SW 1271 (cell line): ENCODE measurements around the gene MMP14.
"Not testable (repeated sequence)": the region's sequence is repeated elsewhere in the genome, so short reads cannot be mapped to it uniquely, and the experiment has no call there.

Experiments used
- DNase-seq, 2 experiments: peaks; one replicate each; lab custom pipeline; 2025; lab: John Stamatoyannopoulos, UW

MMP14 gene

DNA sequence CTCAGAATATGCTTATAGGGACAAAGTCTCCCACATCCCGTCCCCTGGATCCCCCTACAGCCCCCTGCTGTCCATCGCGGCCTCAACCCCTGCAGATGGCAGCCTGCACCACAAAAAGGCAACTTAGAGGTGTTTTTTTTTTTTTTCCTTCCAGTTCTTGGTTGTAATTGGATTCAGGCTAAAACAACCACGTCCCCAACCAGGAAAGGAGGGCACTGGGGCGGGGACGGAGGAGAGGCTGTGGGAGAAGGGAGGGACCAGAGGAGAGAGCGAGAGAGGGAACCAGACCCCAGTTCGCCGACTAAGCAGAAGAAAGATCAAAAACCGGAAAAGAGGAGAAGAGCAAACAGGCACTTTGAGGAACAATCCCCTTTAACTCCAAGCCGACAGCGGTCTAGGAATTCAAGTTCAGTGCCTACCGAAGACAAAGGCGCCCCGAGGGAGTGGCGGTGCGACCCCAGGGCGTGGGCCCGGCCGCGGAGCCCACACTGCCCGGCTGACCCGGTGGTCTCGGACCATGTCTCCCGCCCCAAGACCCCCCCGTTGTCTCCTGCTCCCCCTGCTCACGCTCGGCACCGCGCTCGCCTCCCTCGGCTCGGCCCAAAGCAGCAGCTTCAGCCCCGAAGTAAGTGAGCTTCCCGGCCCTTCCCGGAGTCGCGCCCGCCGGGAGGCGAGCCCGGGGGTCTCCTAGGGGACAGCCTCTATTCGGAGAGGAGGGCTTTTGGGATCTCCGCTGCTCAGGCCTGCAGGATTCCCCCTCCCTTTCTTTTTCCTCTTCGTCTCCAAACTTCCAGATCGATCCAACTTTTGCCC, at the start of gene MMP14:
Gene MMP14 (plus strand): TSS at position 285 of the 813 bp plus-strand sequence. CDS start 233 bp downstream, at position 518.
- DNase-seq = peak in 1 of 2 experiments; percentile 50

DNA sequence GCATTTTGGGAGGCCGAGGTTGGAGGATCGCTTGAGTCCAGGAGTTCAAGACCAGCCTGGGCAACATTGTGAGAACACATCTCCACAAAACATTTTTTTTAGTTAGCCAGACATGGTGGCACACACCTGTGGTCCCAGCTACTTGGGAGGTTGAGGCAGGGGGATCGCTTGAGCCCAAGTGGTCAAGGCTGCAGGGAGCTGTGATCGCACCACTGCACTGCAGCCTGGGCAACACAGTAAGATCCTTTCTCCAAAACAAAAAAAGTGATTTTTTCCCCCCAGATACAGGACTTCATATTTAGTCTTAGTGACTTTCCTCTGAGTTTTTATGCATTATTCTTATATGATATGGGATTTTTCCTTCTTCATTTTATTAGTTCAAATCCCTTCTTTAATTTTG, 49.7 kb upstream of the MMP14 start:
- DNase-seq = no peak

DNA sequence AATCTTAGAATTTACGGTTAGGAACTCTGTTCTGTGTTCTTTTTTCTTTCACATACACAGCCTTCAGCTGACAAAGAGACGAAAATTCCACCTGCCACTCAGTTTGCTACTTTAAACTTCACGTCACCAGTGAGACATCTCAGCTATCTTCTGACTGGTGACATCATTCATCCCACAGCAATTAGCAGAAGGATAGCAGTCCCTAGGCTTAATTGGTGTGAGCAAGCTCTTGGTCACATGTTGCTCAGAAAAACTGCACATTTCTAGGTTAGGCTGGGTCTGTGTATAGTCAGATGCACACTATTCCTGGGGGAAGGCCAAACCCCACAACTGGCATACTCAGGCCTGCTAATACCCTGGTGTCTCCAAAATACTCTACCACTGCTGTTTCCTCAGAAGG, 45.1 kb upstream of the MMP14 start:
- DNase-seq = no peak

DNA sequence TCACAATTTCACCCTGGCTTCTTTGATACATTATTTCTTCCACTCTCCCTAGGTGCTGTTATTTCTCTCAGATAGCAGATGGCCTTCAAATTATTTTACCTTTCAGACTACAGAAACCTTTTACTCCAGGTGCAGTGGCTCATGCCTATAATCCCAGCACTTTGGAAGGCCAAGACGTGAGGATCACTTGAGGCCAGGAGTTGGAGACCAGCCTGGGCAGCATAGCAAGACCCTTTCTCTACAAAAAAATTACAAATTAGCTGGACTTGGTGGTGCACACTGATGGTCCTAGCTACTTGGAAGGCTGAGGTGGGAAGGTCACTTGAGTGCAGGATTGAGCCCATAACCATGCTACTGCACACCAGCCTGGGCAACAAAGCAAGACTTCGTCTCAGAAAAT, 44.2 kb upstream of the MMP14 start:
- no peak for DNase-seq

DNA sequence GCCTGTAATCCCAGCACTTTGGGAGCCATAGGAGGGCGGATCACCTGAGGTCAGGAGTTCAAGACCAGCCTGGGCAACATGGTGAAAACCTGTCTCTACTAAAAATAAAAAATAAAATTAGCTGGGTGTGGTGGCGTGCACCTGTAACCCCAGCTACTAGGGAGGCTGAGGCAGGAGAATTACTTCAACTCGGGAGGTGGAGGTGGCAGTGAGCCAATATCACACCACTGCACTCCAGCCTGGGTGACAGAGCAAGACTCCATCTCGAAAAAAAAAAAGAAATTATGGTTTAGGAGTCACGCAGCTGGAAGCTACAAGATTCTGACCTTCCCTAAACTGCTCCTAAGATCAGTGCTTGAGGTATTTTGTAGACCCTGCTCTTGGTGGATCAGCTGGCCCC, 42.8 kb upstream of the MMP14 start:
- not testable (repeated sequence) for DNase-seq

DNA sequence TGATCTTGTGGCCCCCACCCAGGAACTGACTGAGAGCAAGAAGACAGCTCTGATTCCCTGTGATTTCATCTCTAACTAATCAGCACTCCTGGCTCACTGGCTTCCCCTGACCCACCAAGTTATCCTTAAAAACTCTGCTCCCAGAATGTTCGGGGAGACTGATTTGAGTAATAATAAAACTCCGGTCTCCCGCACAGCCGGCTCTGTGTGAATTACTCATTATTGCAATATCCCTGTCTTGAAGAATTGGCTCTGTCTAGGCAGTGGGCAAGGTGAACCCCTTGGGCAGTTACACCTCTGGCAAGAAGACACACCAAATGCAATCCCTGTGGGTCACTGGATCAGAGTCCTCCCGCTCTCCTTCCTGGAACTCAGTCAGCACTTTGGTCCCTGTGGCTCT, 42.4 kb upstream of the MMP14 start:
- DNase-seq = no peak

DNA sequence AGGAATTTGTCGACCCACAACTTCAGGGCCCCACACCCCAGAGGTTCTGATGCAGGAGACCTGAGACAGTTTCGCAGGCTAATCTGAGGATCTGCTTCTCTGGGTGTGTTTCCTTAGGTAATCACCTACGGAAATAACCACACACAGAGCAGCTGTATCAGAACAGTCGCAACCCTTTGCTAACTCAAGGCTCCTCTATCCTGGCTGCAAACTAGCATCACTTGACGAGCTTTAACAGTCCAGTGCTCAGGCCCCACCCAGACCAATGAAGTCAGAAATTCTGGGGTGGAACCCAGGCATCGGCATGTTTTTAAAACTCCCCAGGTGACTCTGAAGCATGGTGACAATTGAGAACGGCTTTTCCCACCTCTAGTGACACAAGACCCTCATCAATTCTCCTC, 41.8 kb upstream of the MMP14 start:
- no peak for DNase-seq

DNA sequence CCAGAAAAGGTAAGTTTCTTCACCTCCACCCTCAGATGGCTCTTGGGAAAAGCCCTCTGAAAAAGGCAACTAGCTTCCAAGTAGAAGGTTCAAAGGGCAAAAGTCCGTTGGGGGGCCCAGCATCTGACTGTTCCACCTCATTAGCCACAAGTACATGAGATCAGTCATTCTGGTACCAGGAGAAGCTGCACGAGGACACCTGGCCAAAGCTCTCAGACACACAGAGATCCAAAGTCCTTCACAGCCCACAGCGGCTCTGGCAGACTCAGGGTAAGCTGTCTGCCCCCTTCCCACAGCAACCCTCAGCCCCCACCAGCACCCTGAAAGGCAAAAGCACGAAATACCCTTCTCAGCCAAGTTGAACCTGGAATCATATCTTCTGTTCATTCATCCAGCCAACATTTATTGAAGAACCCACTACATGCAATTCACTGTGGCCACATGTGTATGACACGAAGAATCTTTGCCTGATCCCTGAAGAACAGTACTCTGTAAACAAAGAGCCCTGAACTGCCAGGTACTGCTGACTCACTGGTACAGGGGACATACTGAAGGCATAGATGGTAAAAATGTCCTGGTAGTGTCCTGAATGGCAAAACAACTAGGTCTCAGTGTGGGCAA, 40.2 kb upstream of the MMP14 start:
- no peak for DNase-seq

DNA sequence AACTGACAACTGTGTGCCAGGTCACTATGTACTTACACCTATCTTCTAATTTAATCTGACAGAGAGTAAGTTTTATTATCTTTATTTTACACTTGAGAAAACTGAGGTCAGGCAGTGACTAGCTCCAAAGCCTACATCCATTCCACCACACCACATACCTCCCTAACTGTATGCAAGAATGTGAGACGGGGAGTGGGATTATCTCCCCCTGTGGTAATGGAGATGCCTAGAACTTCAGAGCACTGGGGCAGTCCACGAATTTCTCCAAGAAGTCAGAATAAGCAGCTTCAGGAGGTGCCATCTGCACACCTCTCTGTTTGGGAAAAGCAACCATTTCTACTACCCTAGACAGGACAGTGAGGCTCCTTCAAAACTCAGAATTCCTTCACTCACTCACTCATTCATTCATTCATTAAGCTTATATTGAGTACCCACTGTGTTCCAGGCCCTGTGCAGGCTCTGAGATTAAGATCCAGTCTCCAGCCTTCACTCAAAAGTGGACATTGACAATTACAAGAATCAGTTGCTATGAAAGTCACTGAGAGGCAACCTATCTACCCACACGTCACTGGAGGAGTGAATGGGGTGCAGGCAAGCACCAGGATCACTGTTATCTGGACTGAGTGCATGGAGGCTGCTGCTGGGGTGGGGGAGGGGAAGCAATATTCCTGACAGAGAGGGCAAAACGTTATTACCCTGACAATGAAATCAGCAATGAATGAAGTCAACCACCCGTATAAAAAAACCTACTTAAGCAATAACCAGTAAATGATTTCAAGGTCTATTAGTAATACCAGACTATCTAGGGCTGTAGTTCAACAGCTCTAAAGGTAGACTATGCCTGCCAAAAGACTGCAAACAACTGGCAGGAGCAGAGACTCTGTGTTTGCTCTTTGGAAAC, 39.1 kb upstream of the MMP14 start:
- no peak for DNase-seq

DNA sequence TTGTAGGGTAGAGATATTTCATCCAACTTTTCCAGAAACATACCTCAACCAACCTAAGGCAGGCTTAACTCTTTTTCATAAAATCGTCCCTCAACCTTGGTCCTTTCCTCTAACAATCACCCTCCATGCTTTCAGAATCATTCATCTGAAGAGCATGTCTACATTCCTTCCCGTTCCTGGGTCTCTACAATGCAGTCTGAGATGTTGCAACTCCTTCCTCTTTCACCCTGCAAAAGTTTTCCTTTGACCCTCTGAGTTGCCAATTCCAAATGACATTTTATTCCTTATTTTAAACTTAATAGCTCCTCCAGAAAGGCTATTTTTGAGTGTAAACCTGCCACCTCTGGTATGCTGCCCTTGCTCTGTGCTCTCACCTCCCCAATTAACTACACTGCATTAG, 37.9 kb upstream of the MMP14 start:
- DNase-seq = no peak

DNA sequence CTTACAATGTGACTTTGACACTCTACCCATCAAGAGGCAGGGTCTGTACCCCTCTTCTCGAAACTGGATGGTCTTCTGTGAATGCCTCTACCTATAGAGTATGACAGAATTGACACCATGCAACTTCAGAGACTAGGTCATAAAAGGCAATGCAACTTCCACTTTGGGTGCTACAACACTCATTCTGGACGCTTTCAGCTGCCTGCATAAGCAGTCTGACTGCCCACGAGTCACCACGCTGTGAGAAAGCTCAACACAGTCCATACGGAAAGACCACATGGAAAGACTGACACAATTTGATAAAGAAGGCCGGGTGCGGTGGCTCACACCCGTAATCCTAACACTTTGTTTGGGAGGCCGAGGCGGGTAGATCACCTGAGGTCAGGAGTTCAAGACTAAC, 36.0 kb upstream of the MMP14 start:
- DNase-seq = no peak

DNA sequence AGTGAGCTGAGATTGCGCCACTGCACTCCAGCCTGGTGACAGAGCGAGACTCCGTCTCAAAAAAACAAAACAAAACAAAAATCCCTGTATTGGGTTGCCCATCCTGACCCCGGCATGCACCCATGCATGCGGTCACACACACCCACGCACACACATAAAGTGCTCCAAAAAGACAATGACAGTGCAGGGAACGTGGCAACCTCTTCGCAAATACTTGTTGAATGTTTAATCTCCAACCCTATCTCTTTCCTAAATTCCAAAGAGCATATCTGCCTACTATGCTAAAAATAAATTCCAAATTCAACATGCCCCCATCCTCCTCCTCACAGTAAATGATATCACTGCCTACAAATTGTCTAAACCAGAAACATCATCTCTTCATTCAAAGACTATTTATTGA, 34.7 kb upstream of the MMP14 start:
- DNase-seq = no peak

DNA sequence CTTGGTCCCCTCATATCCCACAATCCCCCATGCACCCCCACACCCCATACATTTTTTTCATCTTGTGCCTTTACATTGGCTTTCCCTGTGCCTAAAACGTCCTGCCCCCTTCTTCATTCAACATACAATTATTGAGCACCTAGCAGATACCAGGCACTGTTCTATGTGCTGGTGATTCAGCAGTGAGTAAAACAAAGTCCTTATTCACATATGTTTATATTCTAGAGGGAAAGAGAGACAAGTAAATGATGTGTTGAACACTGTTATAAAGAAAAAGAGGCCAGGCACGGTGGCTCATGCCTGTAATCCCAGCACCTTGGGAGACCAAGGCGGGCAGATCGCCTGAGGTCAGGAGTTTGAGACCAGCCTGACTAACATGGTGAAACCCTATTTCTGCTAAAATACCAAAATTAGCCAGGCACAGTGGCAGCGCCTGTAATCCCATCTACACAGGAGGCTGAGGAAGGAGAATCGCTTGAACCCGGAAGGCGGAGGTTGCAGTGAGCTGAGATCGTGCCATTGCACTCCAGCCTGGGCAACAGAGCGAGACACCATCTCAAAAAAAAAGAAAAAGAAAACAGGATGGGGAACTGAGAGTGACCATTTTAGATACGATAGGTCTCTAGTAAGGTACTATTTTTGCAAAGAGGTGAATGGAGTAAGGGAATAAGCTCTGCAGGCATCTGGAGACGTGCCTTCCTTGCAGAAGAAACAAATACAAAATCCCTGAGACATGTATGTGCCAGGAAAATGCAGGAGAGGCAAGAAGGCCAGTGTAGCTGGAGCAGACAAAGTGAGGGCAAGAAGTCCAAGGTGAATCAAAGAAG, 33.3 kb upstream of the MMP14 start:
- no peak for DNase-seq

DNA sequence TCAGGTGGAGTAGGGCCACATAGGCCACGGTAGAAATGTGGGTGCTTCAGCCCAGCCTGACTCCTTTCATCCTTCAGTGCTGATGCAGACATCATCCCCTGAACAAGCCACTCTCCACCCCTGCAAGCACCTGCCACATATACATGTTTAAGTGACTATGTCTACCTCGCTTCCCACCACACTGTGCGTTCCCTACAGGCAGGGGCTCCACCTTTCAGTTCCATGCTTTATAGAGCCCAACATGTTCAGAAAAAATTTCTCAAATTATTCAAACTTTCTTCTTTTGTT, 32.8 kb upstream of the MMP14 start:
- no peak for DNase-seq

DNA sequence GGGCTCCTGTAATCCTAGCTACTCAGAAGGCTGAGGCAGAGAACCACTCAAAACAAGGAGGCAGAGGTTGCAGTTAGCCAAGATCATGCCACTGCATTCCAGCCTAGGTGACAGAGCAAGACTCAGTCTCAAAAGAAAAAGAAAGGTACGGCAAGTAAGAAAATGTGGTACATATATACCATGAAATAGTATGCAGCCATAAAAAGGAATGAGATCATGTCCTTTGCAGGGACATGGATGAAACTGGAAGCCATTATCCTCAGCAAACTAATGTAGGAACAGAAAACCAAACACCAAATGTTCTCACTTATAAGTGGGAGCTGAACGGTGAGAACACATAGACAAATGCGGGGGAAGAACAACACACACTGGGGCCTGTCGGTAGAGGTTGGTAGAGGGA, 31.1 kb upstream of the MMP14 start:
- DNase-seq = not testable (repeated sequence)

DNA sequence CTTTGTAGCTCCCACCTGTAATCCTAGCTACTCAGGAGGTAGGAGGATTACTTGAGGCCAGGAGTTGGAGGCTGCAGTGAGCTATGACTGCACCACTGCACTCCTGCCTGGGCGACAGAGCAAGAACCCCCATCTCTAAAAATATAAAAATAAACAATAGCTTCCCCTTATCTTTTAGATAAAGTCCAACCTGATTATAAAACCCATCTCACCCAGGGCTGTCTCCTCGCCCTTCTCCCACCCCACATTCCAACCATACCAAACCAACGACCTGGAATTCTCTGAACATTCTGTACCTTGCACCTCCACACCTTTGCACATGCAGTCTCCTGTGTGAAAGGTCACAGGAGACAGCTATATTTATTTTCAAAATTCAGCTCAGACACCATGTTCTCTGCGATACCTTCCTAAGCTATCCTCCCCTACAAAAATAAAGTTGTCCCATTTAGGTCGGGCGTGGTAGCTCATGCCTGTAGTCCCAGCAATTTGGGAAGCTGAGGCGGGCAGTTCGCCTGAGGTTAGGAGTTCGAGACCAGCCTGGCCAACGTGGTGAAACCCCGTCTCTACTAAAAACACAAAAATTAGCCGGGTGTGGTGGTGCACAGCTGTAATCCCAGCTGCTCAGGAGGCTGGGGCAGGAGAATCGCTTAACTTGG, 28.8 kb upstream of the MMP14 start:
- DNase-seq = no peak

DNA sequence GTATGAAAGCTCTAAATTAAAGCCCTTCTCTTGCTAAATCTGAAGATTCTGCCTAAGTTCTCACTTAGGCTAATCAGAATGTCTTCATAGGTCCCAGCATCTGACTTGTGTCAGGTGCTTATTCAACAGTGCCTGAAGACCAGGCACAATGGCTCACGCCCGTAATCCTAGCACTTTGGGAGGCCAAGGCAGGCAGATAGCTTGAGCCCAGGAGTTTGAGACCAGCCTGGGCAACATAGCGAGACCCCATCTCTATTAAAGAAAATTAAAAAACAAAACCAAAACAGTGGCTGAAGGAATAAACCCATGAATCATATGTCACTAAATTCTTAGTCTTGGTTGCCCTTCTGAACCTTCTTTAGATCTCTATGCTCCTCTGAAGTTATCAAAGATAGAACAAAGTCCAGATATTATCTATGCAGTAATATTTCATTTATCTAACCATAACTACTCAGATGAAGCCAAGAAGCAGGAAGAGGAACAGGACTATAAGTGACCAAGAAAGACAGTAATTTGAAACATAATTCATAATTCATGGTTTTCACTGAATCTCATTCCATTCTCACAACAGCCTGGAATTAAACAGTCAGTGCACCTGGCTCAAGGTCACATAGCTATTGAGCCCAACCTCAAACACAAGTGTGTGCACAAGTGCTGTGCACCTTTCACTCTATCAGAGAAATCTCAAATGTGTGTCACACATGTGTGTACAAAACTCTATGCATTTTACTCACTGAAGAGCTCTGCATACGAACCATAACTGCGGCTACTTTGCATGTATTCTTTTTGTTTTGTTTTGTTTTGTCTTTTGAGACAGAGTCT, 27.8 kb upstream of the MMP14 start:
- no peak for DNase-seq

DNA sequence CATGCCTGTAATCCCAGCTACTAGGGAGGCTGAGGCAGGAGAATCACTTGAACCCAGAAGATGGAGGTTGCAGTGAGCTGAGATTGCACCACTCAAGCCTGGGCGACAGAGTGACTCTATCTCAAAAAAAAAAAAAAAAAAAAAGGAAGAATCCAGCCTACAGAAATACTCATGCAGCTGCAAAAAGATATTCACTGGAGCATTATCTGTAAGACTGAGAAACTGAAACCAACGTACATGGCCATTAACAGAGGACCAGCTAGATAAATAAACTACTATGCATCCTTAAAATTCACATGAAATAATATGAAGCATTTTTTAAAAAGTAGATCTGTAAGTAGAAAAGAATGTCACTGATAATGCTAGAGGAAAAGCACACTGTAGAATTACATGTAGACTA, 24.7 kb upstream of the MMP14 start:
- DNase-seq = no peak

DNA sequence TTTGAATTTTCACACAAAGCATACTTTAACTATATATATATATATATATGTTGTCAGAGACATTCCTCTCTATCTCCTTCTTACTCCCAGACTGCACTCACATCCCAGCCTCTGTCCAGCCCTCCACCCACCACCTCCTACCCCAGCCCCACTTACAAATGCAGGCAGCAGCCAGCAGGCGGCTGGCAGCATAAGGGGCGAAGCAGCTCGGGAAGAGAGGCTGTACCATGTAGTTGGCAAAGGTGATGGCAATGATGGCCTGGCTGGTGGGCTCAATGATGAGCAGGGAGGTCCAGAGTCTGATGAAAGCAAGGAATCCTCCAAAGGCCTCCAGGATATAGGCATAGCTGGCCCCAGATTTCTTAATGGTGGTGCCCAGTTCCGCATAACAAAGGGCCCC, 23.6 kb upstream of the MMP14 start:
- no peak for DNase-seq

DNA sequence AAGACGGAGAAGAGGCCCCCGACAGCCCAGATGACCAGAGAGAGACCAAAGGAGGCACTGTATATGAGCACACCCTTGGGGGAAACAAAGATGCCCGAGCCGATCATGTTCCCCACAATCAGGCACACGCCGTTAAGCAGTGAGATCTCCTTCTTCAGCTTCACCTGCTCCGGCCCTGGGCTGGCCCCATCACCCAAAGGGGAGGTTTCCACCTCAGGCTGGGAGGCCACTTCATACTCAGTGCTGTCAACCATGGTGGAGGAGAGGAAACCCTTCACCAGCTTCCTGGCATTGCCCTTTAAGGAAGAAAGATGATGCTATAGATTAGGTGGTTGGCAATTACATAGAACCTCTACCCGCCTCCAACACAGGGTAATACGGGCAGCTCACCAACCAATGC, 23.2 kb upstream of the MMP14 start:
- DNase-seq = no peak

DNA sequence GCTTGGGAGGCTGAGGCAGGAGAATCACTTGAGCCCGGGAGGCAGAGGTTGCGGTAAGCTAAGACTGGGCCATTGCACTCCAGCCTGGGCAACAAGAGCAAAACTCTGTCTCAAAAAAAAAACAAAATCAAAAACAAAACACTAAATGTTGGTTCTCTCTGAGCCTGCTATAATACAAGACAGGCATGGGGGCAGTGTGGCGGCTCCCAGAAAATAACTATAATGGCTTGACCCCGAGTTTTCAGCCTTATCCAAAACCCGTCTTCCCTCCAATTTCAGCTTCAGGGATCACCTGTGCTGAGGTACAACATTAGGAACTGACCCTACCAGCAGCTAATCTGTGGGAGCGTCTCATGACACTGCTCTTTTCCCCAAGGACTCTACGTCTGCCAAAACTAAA, 22.0 kb upstream of the MMP14 start:
- DNase-seq = no peak
